Measurements from ENCODE around the gene DSN1. TPM values are rescaled to one million over a fixed set of nuclear protein-coding genes. Genes with fewer than 3 reads are reported as not detected.

Gene DSN1
- total and polyA plus RNA-seq, 11 donors, result 3.2 to 7.0 (median 4.9) TPM

DNA sequence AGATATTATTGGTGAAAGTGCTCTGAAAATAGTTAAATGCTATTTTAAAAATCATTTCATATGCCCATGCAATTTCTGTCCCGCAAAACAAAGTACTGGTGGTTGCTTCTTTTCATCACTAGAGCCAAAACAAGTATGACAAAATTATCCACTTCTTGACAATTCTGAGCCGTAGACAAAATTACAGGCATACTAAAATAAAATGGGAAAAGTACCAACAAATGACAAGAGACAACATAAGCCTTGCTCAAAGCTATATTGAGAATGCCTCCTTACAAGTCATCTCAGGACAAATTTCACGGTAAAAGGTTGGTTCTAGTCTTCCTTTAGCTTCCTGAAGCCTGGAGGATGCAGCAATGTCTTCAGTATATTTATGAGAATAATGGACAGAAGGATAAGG is 56.5 kb downstream of the DSN1 start:
- no peak overlapping the region for H3K27ac ChIP-seq
- H3K4me1 ChIP-seq, result peaks cover 0 to 22% (median 0%) of the 10 kb centered on the region in 12 donors
- H3K4me3 ChIP-seq, result no peak overlapping the region
- peaks cover 0 to 38% (median 14%) of the 10 kb centered on the region in 9 donors for H3K36me3 ChIP-seq
- no peak for ATAC-seq
- H3K9me3 ChIP-seq, result no peaks in the 10 kb centered on the region
- intact Hi-C loops (cut with DNase I), result loop anchor here in 8 of 10 donors (5.0 to 10.0 kb wide), 2 partner anchors 35 to 148 kb away; a partner anchor contains a TSS
- TF ChIP-seq POLR2A (IDR thresholded peaks at IDR 0.05), result no peak
- TF ChIP-seq, protein P1, sequence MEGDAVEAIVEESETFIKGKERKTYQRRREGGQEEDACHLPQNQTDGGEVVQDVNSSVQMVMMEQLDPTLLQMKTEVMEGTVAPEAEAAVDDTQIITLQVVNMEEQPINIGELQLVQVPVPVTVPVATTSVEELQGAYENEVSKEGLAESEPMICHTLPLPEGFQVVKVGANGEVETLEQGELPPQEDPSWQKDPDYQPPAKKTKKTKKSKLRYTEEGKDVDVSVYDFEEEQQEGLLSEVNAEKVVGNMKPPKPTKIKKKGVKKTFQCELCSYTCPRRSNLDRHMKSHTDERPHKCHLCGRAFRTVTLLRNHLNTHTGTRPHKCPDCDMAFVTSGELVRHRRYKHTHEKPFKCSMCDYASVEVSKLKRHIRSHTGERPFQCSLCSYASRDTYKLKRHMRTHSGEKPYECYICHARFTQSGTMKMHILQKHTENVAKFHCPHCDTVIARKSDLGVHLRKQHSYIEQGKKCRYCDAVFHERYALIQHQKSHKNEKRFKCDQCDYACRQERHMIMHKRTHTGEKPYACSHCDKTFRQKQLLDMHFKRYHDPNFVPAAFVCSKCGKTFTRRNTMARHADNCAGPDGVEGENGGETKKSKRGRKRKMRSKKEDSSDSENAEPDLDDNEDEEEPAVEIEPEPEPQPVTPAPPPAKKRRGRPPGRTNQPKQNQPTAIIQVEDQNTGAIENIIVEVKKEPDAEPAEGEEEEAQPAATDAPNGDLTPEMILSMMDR (IDR thresholded peaks at IDR 0.05), result no peak
- WGBS, 4 donors, result 58 to 63% (median 61%) methylated on average over 3 of the region's 3 CpGs
- no peaks in the 10 kb centered on the region for H3K27me3 ChIP-seq
- DNase-seq, result no peak

DNA sequence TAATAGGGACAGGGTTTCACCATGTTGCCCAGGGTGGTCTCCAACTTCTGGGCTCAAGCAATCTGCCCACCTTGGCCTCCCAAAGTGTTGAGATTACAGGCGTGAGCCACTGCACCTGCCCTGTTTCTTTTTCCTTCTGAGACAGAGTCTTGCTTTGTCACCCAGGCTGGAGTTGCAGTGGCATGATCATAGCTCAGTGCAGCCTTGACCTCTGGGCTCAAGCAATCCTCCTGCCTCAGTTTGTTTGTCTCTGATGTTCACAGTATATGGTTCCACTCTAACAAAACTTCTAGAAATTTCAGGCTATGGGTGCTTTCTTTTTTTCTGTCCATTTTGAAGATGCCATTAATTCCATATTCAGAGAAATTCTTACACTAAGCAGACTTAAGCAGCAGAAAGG is 60.8 kb downstream of the DSN1 start:
- Histone ChIP-seq H3K27me3 (no peaks in the 10 kb centered on the region), H3K4me1 (peaks cover 0 to 18% (median 6%) of the 10 kb centered on the region in 12 donors), H3K36me3 (peaks cover 0 to 13% (median 0%) of the 10 kb centered on the region in 9 donors), H3K4me3 (no peak overlapping the region), H3K27ac (no peak overlapping the region), H3K9me3 (no peaks in the 10 kb centered on the region)
- TF ChIP-seq POLR2A (IDR thresholded peaks at IDR 0.05), result no peak
- TF ChIP-seq, protein P1 (IDR thresholded peaks at IDR 0.05), result no peak
- no peak for ATAC-seq
- DNase-seq, result no peak
- intact Hi-C loops (cut with DNase I), result loop anchor here in 1 of 10 donors (10.0 kb wide), 1 partner anchor 152 kb away; a partner anchor contains a TSS
- WGBS, 4 donors, result 94 to 100% (median 100%) methylated on average over 1 of the region's 1 CpG

DNA sequence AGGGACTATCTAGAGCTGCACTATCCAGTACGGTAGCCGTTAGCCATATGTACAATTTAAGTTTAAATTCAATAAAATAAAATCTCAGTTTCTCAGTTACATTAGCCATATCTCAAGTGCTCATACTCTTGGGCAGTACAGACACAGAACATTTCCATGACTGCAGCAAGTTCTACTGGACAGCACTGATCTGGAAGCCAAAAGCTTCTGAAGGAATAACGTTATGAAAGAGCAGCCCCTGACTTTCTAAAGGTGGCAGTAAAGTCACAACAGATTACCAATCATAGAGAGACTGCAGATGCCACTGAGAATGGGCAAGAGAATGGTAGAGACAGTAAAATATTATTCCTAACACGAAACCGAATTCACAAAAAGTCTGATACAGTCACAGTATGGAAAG is 64.4 kb downstream of the DSN1 start:
- intact Hi-C loops (cut with DNase I), result no loop called here
- Histone ChIP-seq H3K4me3 (no peak overlapping the region), H3K27ac (peak overlapping the region in 3 of 12 donors; percentile 6 to 31 (median 30)), H3K4me1 (peaks cover 0 to 17% (median 2%) of the 10 kb centered on the region in 12 donors), H3K9me3 (no peaks in the 10 kb centered on the region), H3K36me3 (peaks cover 0 to 32% (median 12%) of the 10 kb centered on the region in 9 donors), H3K27me3 (no peaks in the 10 kb centered on the region)
- TF ChIP-seq, protein P1 (IDR thresholded peaks at IDR 0.05), result no peak
- no peak for TF ChIP-seq POLR2A (IDR thresholded peaks at IDR 0.05)
- DNase-seq, result no peak
- WGBS, 4 donors, result 60 to 76% (median 70%) methylated on average over 5 of the region's 5 CpGs
- ATAC-seq, result peak; percentile 36 to 87 (median 80)

DNA sequence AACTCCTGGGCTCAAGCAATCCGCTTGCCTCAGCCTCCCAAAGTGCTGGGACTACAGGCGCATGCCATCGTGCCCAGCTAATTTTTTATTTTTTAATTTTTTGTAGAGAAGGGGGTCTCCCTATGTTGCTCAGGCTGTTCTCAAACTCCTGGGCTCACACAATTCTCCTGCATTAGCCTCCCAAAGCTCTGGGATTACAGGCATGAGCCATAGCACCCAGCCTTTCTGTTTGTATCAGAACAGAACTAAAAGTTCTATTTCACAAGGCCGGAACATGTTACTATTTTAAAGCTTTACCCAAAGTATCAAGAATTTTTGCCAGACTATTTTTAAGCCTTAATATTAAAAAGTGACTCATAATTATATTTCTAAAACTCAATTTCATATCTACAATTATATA is 70.0 kb downstream of the DSN1 start:
- 80 to 91% (median 82%) methylated on average over 4 of the region's 4 CpGs for WGBS, 4 donors
- H3K9me3 ChIP-seq, result no peaks in the 10 kb centered on the region
- no peak overlapping the region for H3K4me3 ChIP-seq
- H3K27me3 ChIP-seq, result no peaks in the 10 kb centered on the region
- H3K27ac ChIP-seq, result peak overlapping the region in 1 of 12 donors; percentile 40
- ATAC-seq, result no peak
- TF ChIP-seq, protein P1 (IDR thresholded peaks at IDR 0.05), result no peak
- no peak for TF ChIP-seq POLR2A (IDR thresholded peaks at IDR 0.05)
- H3K4me1 ChIP-seq, result peaks cover 0 to 5% (median 0%) of the 10 kb centered on the region in 12 donors
- H3K36me3 ChIP-seq, result peaks cover 0 to 30% (median 12%) of the 10 kb centered on the region in 9 donors
- no peak for DNase-seq
- intact Hi-C loops (cut with DNase I), result loop anchor here in 1 of 10 donors (5.0 kb wide), 1 partner anchor 36 kb away; no protein-coding TSS in a partner anchor

Other genes with a start within 250 kb of the DSN1 start
- 1,000 to 10,000 TPM in 7 of 9 donors, 100 to 1,000 TPM in 2; 521 to 2,387 (median 1,751) TPM for gene MYL9, start 232.2 kb downstream of the DSN1 start, total RNA-seq
- gene MYL9, start 232.2 kb downstream of the DSN1 start, polyA plus RNA-seq, result 1,000 to 10,000 TPM in 1 of 2 donors, 100 to 1,000 TPM in 1; 452 to 1,748 TPM
- gene TGIF2, start 200.2 kb downstream of the DSN1 start, total RNA-seq, result 10 to 100 TPM in 3 of 9 donors, 1 to 10 TPM in 6; 4.5 to 14.9 (median 8.2) TPM
- 1 to 10 TPM; 2.1 to 5.4 TPM for gene TGIF2, start 200.2 kb downstream of the DSN1 start, polyA plus RNA-seq
- 10 to 100 TPM; 35.5 to 87.7 (median 63.1) TPM for gene RAB5IF, start 168.0 kb downstream of the DSN1 start, total RNA-seq
- gene RAB5IF, start 168.0 kb downstream of the DSN1 start, polyA plus RNA-seq, result 100 to 1,000 TPM in 1 of 2 donors, 10 to 100 TPM in 1; 58.1 to 101 TPM
- 1 to 10 TPM in 2 of 9 donors, under 1 TPM in 7; 0.14 to 3.0 (median 0.38) TPM for gene SLA2, start 127.6 kb downstream of the DSN1 start, total RNA-seq
- under 1 TPM; 0.14 to 0.30 TPM for gene SLA2, start 127.6 kb downstream of the DSN1 start, polyA plus RNA-seq
- gene NDRG3, start 27.7 kb downstream of the DSN1 start, total RNA-seq, result 10 to 100 TPM; 17.3 to 34.8 (median 31.1) TPM
- 10 to 100 TPM; 21.1 to 22.2 TPM for gene NDRG3, start 27.7 kb downstream of the DSN1 start, polyA plus RNA-seq
- gene TLDC2, start 102.4 kb upstream of the DSN1 start, total RNA-seq, result not detected
- under 1 TPM in 1 of 2 donors, not detected in 1; 0.15 TPM for gene TLDC2, start 102.4 kb upstream of the DSN1 start, polyA plus RNA-seq
- gene SAMHD1, start 177.9 kb upstream of the DSN1 start, total RNA-seq, result 100 to 1,000 TPM in 1 of 9 donors, 10 to 100 TPM in 8; 13.9 to 164 (median 47.0) TPM
- gene SAMHD1, start 177.9 kb upstream of the DSN1 start, polyA plus RNA-seq, result 10 to 100 TPM; 25.3 to 39.3 TPM